Mesodermal cell (in vitro differentiated cells): ENCODE measurements around the gene ALG8.
"Not testable (repeated sequence)": the region's sequence is repeated elsewhere in the genome, so short reads cannot be mapped to it uniquely, and the experiment has no call there.

Source experiments
- H3K27ac ChIP-seq: 2 replicates; pipeline ENCODE4 v1.7.0; 2013; ENCODE audit warnings: mild to moderate bottlenecking, low read depth, low read length, moderate library complexity; ENCODE audit not compliant: severe bottlenecking
- H3K36me3 ChIP-seq: 2 replicates; pipeline ENCODE4 v1.7.1; 2013; ENCODE audit warnings: mild to moderate bottlenecking, low read length, moderate library complexity; ENCODE audit not compliant: control insufficient read depth, insufficient read depth
- H3K4me1 ChIP-seq: one replicate; pipeline ENCODE4 v1.7.1; 2013; ENCODE audit warnings: mild to moderate bottlenecking, low read length; ENCODE audit not compliant: insufficient read depth, control insufficient read depth, poor library complexity, severe bottlenecking
- H3K4me3 ChIP-seq: 2 replicates; pipeline ENCODE4 v1.7.0; 2013; ENCODE audit warnings: low read length, control low read depth, mild to moderate bottlenecking; ENCODE audit not compliant: insufficient read depth, poor library complexity, severe bottlenecking; ENCODE audit errors: extremely low read depth
- H3K9me3 ChIP-seq: 2 replicates; pipeline ENCODE4 v1.7.1; 2013; ENCODE audit warnings: mild to moderate bottlenecking, low read length, moderate library complexity; ENCODE audit not compliant: control insufficient read depth
- WGBS, 2 experiments: methylation state at CpG; one replicate each; pipeline ENCODE4 v1.1.5; 2013; ENCODE audit warnings: missing lambda C conversion rate in 2 of 2; ENCODE audit not compliant: insufficient coverage in 2 of 2; 5-methylcytosine and 5-hydroxymethylcytosine counted together

ALG8 gene

GRCh38 chr11:78067704-78068103, 71.7 kb downstream of the ALG8 start:
- Histone ChIP-seq H3K4me1 (peaks cover 2% of the 10 kb centered on the region), H3K36me3 (peaks cover 59% of the 10 kb centered on the region), H3K9me3 (no peaks in the 10 kb centered on the region), H3K27ac (no peak overlapping the region), H3K4me3 (no peak overlapping the region)
- 100% methylated on average over 2 of the region's 4 CpGs for WGBS, 2 experiments

- H3K36me3 ChIP-seq, result peaks cover 47% of the 10 kb centered on the region
- H3K27ac ChIP-seq, result no peak overlapping the region
- no CpG with 5 or more reads among the region's 2 CpGs for WGBS, 2 experiments
- no peaks in the 10 kb centered on the region for H3K4me1 ChIP-seq
- H3K9me3 ChIP-seq, result no peaks in the 10 kb centered on the region
- no peak overlapping the region for H3K4me3 ChIP-seq
Measured at GRCh38 chr11:78066471-78066870, 73.0 kb downstream of the ALG8 start.

GRCh38 chr11:78065203-78065602, 74.2 kb downstream of the ALG8 start:
- Histone ChIP-seq H3K27ac (no peak overlapping the region), H3K9me3 (no peaks in the 10 kb centered on the region), H3K4me1 (no peaks in the 10 kb centered on the region), H3K36me3 (peaks cover 34% of the 10 kb centered on the region), H3K4me3 (no peak overlapping the region)
- WGBS, 2 experiments, result 100% methylated on average over 1 of the region's 2 CpGs

- 96 to 97% methylated on average over 8 to 9 of the region's 14 CpGs for WGBS, 2 experiments
- H3K36me3 ChIP-seq, result peaks cover 19% of the 10 kb centered on the region
- H3K4me1 ChIP-seq, result no peaks in the 10 kb centered on the region
- H3K9me3 ChIP-seq, result no peaks in the 10 kb centered on the region
- H3K27ac ChIP-seq, result no peak within 1 kb of the TSS
- no peak within 1 kb of the TSS for H3K4me3 ChIP-seq
Measured at GRCh38 chr11:78063440-78064181, 75.8 kb downstream of the ALG8 start, which contains the start of gene THRSP. Gene THRSP, plus strand, starts transcription at chr11:78063861. Its CDS starts 21 bp downstream, at chr11:78063882.

- no peak overlapping the region for H3K27ac ChIP-seq
- H3K4me3 ChIP-seq, result no peak overlapping the region
- no peaks in the 10 kb centered on the region for H3K4me1 ChIP-seq
- 100% methylated on average over 1 of the region's 2 CpGs for WGBS, 2 experiments
- peaks cover 9% of the 10 kb centered on the region for H3K36me3 ChIP-seq
- H3K9me3 ChIP-seq, result no peaks in the 10 kb centered on the region
Measured at GRCh38 chr11:78062671-78063070, 76.8 kb downstream of the ALG8 start.

- no peaks in the 10 kb centered on the region for H3K4me1 ChIP-seq
- peaks cover 4% of the 10 kb centered on the region for H3K36me3 ChIP-seq
- no peaks in the 10 kb centered on the region for H3K9me3 ChIP-seq
- WGBS, 2 experiments, result 90 to 100% methylated on average over 1 to 3 of the region's 4 CpGs
- no peak overlapping the region for H3K27ac ChIP-seq
- H3K4me3 ChIP-seq, result no peak overlapping the region
Measured at GRCh38 chr11:78061921-78062311, 77.5 kb downstream of the ALG8 start.

- Histone ChIP-seq H3K36me3 (no peaks in the 10 kb centered on the region), H3K9me3 (no peaks in the 10 kb centered on the region), H3K27ac (no peak overlapping the region), H3K4me3 (no peak overlapping the region), H3K4me1 (no peaks in the 10 kb centered on the region)
- WGBS, 2 experiments, result 83 to 95% methylated on average over 1 to 2 of the region's 4 CpGs
Measured at GRCh38 chr11:78061088-78061920, 78.1 kb downstream of the ALG8 start.

GRCh38 chr11:78060533-78060932, 78.9 kb downstream of the ALG8 start:
- H3K4me1 ChIP-seq, result no peaks in the 10 kb centered on the region
- 96 to 97% methylated on average over 5 to 6 of the region's 8 CpGs for WGBS, 2 experiments
- H3K4me3 ChIP-seq, result no peak overlapping the region
- no peaks in the 10 kb centered on the region for H3K9me3 ChIP-seq
- no peak overlapping the region for H3K27ac ChIP-seq
- H3K36me3 ChIP-seq, result no peaks in the 10 kb centered on the region

- not testable (repeated sequence) for H3K4me3 ChIP-seq, H3K4me1 ChIP-seq, H3K9me3 ChIP-seq, H3K27ac ChIP-seq, H3K36me3 ChIP-seq
- WGBS, 2 experiments, result 97 to 100% methylated on average over 6 to 9 of the region's 9 CpGs
Measured at GRCh38 chr11:78059749-78060328, 79.6 kb downstream of the ALG8 start.

- Histone ChIP-seq H3K4me3 (no peak overlapping the region), H3K9me3 (no peaks in the 10 kb centered on the region), H3K27ac (no peak overlapping the region), H3K36me3 (no peaks in the 10 kb centered on the region), H3K4me1 (no peaks in the 10 kb centered on the region)
- 80 to 83% methylated on average over 8 of the region's 10 CpGs for WGBS, 2 experiments
Measured at GRCh38 chr11:78057462-78058055, 81.9 kb downstream of the ALG8 start.
